NK-92 treated with Interleukin-12 subunit alpha and Interleukin-12 subunit beta, amount 100 ng/mL, for 24 hours (cell line): ENCODE measurements around the gene IGSF3.
"Not testable (repeated sequence)": the region's sequence is repeated elsewhere in the genome, so short reads cannot be mapped to it uniquely, and the experiment has no call there.

Experiments
- DNase-seq: peaks from one replicate; lab custom pipeline; 2025; lab: John Stamatoyannopoulos, UW

Gene IGSF3

GRCh38 chr1:116629441-116629840 lies 38.1 kb downstream of the IGSF3 start:
- not testable (repeated sequence) for DNase-seq

GRCh38 chr1:116628448-116628847 lies 39.1 kb downstream of the IGSF3 start:
- no peak for DNase-seq

GRCh38 chr1:116627357-116627756 lies 40.2 kb downstream of the IGSF3 start:
- DNase-seq: not testable (repeated sequence)

DNA sequence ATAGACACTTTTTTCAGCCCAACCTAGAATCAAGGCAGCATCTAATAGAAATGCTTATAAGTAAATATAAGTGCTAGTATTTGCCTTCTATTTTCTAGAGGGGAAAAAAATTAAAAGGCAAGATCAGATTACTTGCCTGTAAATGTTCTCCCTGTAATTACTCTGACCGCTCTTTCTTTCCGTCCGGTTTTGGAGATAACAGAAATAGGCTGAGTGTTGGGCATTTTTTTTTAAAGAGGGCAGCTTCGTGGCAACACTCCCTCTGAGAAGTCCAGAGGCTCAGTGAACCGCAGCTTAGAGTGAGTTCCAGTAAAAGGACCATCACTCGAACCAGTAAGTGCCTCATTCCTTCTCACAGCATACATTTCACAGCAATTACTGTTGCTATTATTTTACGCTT lies 40.6 kb downstream of the IGSF3 start:
- not testable (repeated sequence) for DNase-seq

GRCh38 chr1:116625155-116625554 lies 42.4 kb downstream of the IGSF3 start:
- not testable (repeated sequence) for DNase-seq

DNA sequence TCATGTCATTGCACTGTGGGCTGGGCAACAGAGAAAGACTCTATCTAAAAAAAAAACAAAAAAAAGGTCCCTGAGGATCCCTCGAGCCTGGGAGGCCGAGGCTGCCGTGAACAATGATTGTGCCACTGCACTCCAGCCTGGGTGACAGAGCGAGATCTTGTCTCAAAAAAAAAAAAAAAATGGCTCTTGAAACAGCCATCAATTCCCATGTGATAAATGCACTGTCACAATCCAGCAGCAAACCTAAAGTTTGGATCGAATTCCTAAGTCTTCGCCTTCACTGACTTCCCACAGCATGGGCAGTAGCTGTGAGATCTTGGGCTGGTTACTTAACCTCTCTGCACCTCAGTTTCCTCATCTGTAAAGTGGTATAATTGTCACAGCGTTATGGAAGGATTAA lies 43.5 kb downstream of the IGSF3 start:
- DNase-seq: no peak

DNA sequence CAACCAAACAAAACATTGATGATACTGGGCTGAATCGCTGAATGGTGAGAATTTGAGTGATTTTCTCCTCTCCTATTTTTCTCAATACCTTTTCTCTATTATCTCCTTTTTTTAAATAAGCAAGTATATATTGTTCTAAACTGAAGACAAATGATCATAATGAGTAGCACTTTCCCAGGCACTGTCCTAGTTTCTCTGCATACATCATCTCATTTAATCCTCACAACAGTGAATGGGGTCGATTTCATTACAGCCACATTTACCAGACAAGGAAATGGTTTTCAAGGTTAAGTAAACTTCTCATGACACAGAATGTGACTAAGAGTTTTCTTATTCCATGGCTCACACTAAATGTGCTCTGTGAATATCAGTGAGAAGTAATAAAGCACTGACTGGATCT lies 45.0 kb downstream of the IGSF3 start:
- DNase-seq: not testable (repeated sequence)

DNA sequence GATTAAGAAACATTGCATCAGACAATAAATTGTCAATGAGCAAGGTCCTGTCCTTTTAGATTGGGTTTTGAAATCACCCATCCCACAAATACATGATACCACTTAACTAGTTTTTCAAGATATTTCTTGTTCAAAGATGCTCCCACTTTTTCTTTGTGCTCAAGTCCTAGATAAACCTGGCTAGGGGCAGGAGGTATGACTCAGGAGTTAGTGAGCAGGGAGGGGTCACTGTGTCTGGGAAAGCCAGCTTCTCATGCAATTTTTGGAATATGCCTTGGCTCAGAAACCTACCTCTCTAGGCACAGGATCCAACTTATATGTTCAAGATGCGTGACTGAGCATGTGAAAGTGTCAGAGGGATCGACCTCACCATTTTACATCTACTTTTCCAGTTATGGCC lies 45.8 kb downstream of the IGSF3 start:
- not testable (repeated sequence) for DNase-seq

DNA sequence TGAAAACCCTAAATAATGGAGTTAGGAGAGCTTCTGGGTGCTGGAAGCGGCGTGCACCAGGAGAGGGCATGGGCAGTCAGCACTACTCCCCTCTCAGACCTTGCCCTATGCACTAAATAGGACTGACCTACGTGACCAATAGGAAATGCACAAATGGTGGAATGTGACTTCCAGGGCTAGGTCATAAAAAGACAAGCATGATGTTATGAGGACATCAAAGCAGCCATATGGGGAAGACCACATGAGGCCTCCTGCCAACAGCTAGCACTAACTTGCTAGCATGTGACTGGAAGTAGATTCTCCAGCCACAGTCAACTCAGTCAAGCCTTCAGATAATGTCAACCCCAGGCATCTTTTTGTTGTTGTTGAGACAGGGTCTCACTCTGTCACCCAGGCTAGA lies 47.1 kb downstream of the IGSF3 start:
- not testable (repeated sequence) for DNase-seq

DNA sequence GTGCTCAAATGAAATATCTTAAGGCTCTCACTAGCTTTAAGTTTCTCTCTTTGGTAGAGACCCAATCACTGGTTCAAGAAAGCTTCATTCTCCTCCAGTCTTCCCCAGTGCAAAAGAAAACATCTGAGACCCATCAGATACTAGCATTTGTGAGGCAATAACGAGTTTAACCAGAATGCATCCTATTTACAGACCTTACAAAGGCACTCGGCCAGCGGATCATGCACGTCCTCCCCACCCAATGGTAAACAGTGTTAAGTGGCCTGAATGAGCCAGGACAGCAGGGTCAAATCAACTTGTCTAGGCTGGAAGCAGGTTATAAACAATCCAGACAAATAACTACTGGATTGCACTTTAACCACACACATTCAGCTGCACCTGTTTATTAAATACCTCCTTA lies 48.4 kb downstream of the IGSF3 start:
- DNase-seq: not testable (repeated sequence)

DNA sequence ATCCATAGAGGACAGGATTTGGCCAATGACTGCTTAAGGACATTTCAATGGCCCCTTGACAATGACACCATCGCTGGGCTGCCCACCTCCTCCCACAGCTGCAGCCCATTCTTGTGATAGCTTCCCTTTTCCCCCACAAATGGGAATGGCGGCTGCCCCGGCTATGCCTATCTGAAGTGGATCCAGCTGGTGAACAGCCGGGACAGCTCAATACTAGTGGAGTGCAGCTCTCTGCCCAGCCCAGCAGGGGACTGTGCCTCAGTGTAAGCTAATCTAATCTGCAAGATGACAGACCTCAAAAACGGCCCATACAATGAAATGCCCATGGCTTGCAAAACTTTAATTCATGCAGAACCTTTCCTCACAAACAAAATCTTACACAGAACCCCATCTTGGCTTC lies 49.7 kb downstream of the IGSF3 start:
- not testable (repeated sequence) for DNase-seq

- not testable (repeated sequence) for DNase-seq
Measured at GRCh38 chr1:116613825-116614224, 53.7 kb downstream of the IGSF3 start.

GRCh38 chr1:116609801-116610371 lies 57.6 kb downstream of the IGSF3 start:
- DNase-seq: not testable (repeated sequence)

GRCh38 chr1:116608841-116609240 lies 58.7 kb downstream of the IGSF3 start:
- DNase-seq: not testable (repeated sequence)

DNA sequence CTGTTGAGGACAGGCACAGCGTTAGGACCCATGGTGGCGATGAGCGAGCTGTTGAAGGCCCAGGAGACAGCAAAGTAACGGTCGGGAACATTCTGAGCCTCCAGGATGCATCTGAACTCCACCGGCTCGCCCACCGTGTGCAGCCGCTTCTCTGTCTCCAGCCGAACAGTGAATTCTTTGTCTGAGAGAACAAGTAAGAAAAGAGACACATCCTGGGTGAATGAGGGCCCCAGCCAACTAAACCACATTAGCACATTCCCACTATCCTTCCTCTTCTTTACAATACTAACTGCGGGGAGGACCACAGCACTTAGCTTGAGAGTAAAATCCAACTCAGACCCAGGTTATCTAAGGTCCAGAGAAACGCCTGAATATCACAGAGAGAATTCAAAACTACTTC lies 59.4 kb downstream of the IGSF3 start:
- not testable (repeated sequence) for DNase-seq

DNA sequence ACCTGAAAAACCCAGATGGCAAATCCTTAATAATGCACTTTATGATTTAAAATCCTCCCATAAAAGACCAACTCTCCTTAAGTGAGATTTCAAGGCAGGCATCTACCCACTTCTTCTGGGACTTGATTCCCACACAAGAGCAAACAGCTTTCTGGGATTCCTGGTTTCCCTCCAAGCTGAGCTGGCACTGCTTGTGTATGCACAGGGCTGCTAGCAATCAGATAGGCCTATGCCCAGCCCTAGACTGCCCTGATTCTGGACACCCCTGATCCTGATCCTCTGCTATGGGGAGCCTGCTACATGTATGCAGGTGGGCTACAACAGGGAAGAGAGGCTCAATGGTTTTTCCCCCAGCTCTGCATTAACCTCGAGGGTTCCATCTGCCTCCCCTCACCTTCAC lies 60.1 kb downstream of the IGSF3 start:
- DNase-seq: not testable (repeated sequence)

DNA sequence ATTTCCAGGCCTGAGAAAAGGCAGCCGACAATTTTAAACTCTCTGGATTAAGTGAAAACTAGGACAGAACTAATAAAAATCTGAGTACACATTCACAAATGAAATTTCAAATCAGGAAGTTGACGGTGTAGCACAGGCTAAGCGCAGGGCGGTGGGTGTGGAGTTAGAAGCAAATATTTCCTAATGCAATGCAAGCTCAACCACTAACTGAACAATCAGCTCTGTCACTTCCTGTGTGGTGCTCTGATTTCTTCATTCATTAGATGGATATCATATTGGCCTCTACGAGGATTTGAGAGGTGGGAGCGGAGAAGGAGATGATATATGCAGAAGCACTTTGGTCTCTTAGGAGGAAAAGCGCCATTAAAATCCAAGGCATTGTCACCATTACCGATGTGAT lies 61.5 kb downstream of the IGSF3 start:
- DNase-seq: not testable (repeated sequence)

- DNase-seq: no peak
Measured at GRCh38 chr1:116605315-116605714, 62.2 kb downstream of the IGSF3 start.

GRCh38 chr1:116604408-116604807 lies 63.1 kb downstream of the IGSF3 start:
- DNase-seq: not testable (repeated sequence)

DNA sequence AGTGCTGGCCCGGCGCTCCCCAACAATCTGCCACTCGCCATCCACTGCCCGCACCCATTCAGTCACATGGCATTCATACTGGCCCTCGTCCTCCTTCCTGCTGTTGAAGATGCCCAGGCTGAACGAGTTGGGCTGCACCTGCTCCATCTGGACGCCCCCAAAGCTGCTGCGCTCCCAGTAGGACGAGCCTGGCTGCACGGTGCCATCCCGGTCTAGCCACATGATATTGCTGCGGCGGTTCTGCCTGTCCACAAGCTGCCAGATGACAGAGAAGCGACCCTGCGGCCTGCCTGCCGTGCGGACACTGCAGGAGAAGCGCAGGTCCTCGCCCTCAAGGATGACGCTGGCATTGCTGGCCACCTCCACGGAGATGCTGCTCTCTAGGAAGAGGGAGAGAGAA lies 63.9 kb downstream of the IGSF3 start:
- DNase-seq: not testable (repeated sequence)

- DNase-seq: not testable (repeated sequence)
Measured at GRCh38 chr1:116599369-116599768, 68.2 kb downstream of the IGSF3 start.

- DNase-seq: not testable (repeated sequence)
Measured at GRCh38 chr1:116598420-116599036, 69.0 kb downstream of the IGSF3 start.

DNA sequence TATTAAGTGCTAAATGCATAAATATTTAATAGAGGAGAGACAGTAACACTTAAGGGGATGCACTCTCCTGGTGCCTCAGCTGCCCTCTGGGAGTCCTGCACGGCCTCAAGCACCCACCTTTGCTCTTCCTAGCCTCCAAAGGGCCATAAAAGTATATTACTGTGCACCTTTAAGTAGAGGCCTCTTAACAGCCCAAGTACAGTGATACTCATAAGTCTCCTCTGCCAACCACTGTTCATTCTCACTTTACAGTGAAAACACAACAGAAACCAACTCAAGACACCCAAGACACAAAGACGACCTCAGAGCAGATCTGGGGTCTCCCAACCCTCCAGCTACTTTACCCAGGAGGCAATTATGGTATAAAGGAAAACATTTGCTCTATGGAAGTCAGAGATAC lies 70.1 kb downstream of the IGSF3 start:
- not testable (repeated sequence) for DNase-seq
